Fibroblast of the conjunctiva (primary cell): Measurements from ENCODE around the gene ZKSCAN7.
"Not testable (repeated sequence)": the region's sequence is repeated elsewhere in the genome, so short reads cannot be mapped to it uniquely, and the experiment has no call there.

ENCODE experiments used
- DNase-seq: peaks from one replicate; pipeline ENCODE4 v3.0.0-alpha.2; 2010; ENCODE audit warnings: low read depth

ZKSCAN7 gene

GRCh38 chr3:44554626-44555592 is at the start of gene ZKSCAN7:
Gene ZKSCAN7 (plus strand): TSS chr3:44555193. CDS start chr3:44557048, 1,855 bp downstream.
- peak; percentile 9 for DNase-seq

GRCh38 chr3:44506556-44506955 is 48.4 kb upstream of the ZKSCAN7 start:
- no peak for DNase-seq

DNA sequence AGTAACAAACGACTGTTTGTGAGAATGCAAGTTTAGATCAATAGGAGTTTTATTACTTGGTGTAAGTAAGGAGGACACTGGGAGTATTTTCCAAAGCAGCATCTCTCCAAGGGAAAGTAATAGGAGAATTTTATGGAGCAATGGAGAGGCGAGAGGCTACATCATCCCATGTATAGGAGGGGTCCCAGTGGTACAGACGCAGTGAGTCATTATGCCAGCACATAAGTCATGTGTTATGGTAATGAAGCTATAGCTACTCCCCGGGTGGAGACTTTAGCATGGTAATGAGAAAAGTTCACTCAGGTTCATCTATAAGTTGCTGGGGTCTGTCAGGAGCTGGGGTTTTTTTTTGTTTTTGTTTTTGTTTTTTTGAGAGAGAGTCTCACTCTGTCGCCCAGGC is 48.0 kb upstream of the ZKSCAN7 start:
- no peak for DNase-seq

DNA sequence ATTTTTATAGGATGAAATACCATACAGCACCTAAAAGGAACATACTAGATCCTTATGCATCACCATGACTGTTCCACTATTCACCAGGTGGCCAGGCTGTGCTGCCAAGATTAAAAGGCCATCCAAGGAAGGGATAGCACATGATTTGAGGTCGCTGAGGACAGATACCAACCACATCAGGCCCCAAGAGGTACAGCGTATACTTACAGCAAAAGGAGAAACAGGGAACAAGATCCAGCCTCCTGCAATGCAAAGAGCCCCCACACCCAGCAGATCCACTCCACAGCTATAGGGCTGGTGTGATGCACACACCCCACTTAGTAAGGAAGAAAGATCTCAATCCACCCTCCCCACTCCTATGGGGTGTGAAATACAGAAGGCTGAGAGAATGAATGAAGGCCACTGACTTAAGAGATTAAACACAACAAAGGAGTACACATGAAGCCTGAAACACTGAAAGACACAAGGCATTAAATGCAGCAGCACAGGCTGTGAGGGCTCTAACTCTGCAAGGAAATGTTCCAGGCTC is 45.5 kb upstream of the ZKSCAN7 start:
- DNase-seq, result no peak

DNA sequence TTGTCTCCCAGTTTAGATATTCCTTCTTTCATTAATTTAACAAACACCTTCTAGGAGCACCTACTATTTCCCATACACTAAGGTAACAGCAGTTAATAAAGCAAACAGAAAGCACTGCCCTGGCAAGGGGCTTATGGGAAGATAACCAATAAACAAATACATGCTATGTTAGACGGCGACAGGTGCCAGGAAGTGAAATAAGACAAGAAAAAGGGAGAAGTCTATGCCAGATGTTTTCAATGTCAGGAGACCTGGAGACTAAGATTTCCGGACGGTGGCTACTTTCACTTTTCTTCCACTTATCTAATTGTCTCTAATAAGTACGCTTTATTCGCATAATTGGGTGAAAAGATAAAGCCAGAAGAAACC is 45.0 kb upstream of the ZKSCAN7 start:
- DNase-seq, result no peak

DNA sequence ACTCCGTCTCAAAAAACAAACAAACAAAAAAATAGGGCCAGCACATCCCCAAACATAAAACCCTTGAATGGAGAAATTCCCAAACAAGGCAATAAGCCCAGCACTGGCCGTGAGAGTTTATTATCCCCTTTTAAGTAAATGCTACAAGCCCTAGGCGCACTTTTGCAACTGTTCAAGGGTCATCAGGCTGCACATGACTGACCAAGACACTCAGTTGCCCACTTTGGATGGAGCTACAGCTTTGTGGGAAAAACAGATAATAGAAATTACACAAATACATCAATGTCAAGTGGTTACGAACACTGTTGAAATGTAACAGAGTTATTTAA is 43.8 kb upstream of the ZKSCAN7 start:
- no peak for DNase-seq

DNA sequence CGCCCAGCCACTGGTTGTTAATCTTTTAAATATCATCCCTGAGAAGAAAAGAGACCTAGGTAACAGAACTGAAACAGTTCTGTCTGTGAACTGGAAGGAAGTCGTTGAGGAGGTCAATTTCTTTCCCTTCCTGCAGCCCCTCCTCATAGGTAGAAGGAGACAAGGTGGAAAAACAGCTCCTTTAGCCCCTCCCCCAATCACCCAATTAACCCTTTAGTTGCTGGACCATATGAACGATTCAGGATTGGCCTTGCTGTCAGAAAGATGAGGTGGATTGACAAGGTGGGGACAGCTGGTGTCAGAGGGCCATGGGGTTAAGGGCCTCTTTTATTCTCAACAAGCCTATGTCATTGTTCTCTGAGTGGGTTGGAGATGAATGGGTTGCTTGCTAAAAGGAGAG is 41.5 kb upstream of the ZKSCAN7 start:
- DNase-seq, result no peak

- DNase-seq, result no peak
These were observed 38.8 kb upstream of the ZKSCAN7 start for GRCh38 chr3:44516230-44516629.

- DNase-seq, result no peak
These were observed 36.2 kb upstream of the ZKSCAN7 start for GRCh38 chr3:44518782-44519156.

- DNase-seq, result no peak
These were observed 33.3 kb upstream of the ZKSCAN7 start for GRCh38 chr3:44521721-44522120.

GRCh38 chr3:44522494-44522933 is 32.5 kb upstream of the ZKSCAN7 start:
- no peak for DNase-seq

DNA sequence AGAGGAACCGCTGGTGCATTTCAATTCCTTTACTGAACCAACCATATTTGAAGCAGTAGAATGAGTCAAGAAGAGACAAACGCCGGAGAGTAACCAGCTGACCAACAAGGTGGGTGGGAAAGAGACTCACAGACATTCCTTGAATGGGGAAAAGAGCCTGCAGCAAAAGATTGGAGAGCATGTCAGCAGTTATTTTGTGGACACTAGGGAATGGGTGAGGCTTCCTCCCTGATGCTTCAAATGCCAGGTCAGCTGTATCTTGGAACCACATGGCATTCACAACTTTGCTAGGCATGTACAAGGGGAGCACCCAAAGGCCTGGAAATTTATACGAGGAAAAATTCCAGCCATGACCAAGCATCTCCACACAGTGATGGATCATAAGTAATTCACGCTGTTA is 29.9 kb upstream of the ZKSCAN7 start:
- no peak for DNase-seq

- DNase-seq, result no peak
These were observed 25.1 kb upstream of the ZKSCAN7 start for GRCh38 chr3:44529927-44530326.

GRCh38 chr3:44530911-44531310 is 24.1 kb upstream of the ZKSCAN7 start:
- DNase-seq, result no peak

GRCh38 chr3:44534659-44535058 is 20.3 kb upstream of the ZKSCAN7 start:
- DNase-seq, result not testable (repeated sequence)

GRCh38 chr3:44535364-44535763 is 19.6 kb upstream of the ZKSCAN7 start:
- DNase-seq, result no peak

DNA sequence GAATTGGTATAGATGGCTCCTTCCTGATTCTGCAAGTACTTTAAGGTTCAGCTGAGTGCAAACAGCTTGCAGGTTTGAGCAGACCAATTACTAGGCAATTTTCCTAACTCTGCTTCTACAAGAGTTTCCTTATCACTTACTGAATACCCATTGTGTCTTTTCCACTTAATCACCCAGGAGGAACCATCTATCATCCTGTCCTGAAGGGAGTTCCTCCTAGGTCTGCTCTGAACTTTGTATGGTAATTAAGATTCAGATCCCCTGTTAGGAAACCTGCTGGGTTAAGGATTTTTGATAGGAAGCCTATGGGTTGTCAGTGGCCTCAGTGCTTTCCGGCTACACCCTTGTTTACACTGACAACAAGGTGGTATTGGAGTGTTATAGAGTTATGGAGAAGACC is 10.2 kb upstream of the ZKSCAN7 start:
- not testable (repeated sequence) for DNase-seq

DNA sequence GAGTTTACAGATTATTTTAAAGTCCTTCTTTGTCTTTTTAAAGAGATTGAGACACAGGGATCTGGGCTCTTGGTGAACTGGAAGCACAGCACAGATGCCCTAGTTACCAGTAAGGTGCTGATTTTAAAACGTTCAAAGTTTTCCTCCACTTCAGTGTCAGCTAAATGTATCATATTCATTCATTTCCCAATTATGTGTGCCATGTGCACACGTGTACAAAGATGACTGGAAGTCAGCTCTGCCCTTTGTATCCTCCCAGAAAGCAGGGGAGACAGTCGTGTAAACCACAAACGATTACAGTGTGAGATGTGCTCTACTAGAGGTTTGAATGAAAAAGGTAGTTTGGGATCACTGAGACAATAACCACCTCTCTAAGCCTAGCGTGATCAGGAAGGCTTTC is 730 bp downstream of the ZKSCAN7 start:
- DNase-seq, result no peak

GRCh38 chr3:44557074-44557473 is 2.1 kb downstream of the ZKSCAN7 start:
- DNase-seq, result no peak

DNA sequence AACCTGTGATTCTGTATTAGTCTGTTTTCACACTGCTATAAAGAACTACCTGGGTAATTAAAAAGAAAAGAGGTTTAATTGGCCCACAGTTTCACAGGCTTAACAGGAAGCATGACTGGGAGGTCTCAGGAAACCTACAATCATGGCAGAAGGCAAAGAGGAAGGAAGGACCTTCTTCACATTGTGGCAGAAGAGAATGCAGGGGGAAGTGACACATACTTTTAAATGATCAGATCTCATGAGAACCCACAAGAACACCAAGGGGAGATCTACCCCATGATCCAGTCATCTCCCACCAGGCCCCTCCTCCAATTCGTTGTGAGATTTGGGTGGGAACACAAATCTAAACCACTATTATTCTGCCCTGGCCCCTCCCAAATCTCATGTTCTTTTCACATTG is 6.1 kb downstream of the ZKSCAN7 start:
- DNase-seq, result no peak

DNA sequence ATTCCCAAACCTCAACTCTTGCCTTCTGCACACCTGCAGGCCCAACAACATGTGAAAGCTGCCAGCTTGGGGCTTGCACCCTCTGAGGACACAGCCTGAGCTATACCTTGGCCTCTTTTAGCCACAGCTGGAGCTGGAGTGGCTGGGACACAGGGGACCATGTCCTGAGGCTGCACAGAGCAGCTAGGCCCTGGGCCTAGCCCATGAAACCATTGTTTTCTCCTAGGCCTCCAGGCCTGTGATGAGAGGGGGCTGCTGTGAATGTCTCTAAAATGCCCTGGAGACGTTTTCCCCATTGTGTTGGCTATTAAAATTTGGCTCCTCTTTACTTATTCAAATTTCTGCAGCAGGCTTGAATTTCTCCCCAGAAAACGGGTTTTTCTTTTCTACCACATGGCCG is 7.2 kb downstream of the ZKSCAN7 start:
- no peak for DNase-seq

DNA sequence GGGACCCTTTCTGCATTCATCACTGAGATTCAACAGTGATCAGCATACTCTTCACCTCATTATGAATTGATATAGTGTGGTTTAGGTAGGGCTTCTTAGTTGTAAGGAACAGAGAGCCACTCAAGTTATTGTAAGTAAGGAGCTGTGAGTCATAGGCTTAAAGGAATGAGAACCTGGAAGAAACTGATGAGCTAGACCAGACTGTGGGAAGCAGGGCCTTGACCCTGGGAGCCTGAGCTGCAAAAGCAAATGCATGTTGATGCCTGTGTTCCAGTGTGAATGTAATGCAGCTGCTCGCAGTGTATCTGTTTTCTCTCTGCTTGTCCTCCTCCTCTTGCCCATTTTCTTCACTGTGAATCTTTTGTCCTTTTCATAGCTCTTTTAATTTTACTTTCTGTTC is 13.6 kb downstream of the ZKSCAN7 start:
- DNase-seq, result no peak

GRCh38 chr3:44571024-44571423 is 16.0 kb downstream of the ZKSCAN7 start:
- no peak for DNase-seq

GRCh38 chr3:44576613-44577012 is 21.6 kb downstream of the ZKSCAN7 start:
- no peak for DNase-seq
